ENCODE measurements around the gene CNDP1.
"Not testable (repeated sequence)": the region's sequence is repeated elsewhere in the genome, so short reads cannot be mapped to it uniquely, and the experiment has no call there.

CNDP1 gene

GRCh38 chr18:74546007-74546406 lies 11.7 kb downstream of the CNDP1 start:
- DNase-seq (ENCODE audit: low read depth in 2 of 2): no peak

- DNase-seq (ENCODE audit: low read depth in 2 of 2): no peak
These were observed 12.6 kb downstream of the CNDP1 start for GRCh38 chr18:74546751-74547530.

- no peak for DNase-seq (ENCODE audit: low read depth in 2 of 2)
These were observed 13.6 kb downstream of the CNDP1 start for GRCh38 chr18:74547860-74548259.

GRCh38 chr18:74549591-74550104 lies 15.3 kb downstream of the CNDP1 start:
- DNase-seq (ENCODE audit: low read depth in 2 of 2): no peak

GRCh38 chr18:74550886-74551285 lies 16.6 kb downstream of the CNDP1 start:
- DNase-seq (ENCODE audit: low read depth in 2 of 2): no peak

- DNase-seq (ENCODE audit: low read depth in 2 of 2): no peak
These were observed 17.2 kb downstream of the CNDP1 start for GRCh38 chr18:74551452-74551851.

- peak; percentile 50 to 52 for DNase-seq (ENCODE audit: low read depth in 2 of 2)
These were observed 17.7 kb downstream of the CNDP1 start for GRCh38 chr18:74551936-74552555.

- DNase-seq (ENCODE audit: low read depth in 2 of 2): no peak
These were observed 21.8 kb downstream of the CNDP1 start for GRCh38 chr18:74556126-74556525.

GRCh38 chr18:74558096-74558495 lies 23.8 kb downstream of the CNDP1 start:
- no peak for DNase-seq (ENCODE audit: low read depth in 2 of 2)

GRCh38 chr18:74562131-74562730 lies 27.9 kb downstream of the CNDP1 start:
- no peak for DNase-seq (ENCODE audit: low read depth in 2 of 2)

GRCh38 chr18:74562775-74563174 lies 28.5 kb downstream of the CNDP1 start:
- no peak for DNase-seq (ENCODE audit: low read depth in 2 of 2)

- DNase-seq (ENCODE audit: low read depth in 2 of 2): no peak
These were observed 29.7 kb downstream of the CNDP1 start for GRCh38 chr18:74563999-74564398.

- DNase-seq (ENCODE audit: low read depth in 2 of 2): not testable (repeated sequence)
These were observed 30.9 kb downstream of the CNDP1 start for GRCh38 chr18:74565164-74565563.

GRCh38 chr18:74565993-74566392 lies 31.7 kb downstream of the CNDP1 start:
- not testable (repeated sequence) for DNase-seq (ENCODE audit: low read depth in 2 of 2)

- no peak for DNase-seq (ENCODE audit: low read depth in 2 of 2)
These were observed 33.5 kb downstream of the CNDP1 start for GRCh38 chr18:74567822-74568221.

GRCh38 chr18:74569401-74569800 lies 35.1 kb downstream of the CNDP1 start:
- no peak for DNase-seq (ENCODE audit: low read depth in 2 of 2)

GRCh38 chr18:74570266-74570665 lies 36.0 kb downstream of the CNDP1 start:
- no peak for DNase-seq (ENCODE audit: low read depth in 2 of 2)

- no peak for DNase-seq (ENCODE audit: low read depth in 2 of 2)
These were observed 37.8 kb downstream of the CNDP1 start for GRCh38 chr18:74571895-74572680.

- no peak for DNase-seq (ENCODE audit: low read depth in 2 of 2)
These were observed 38.8 kb downstream of the CNDP1 start for GRCh38 chr18:74573053-74573452.

GRCh38 chr18:74574916-74575315 lies 40.6 kb downstream of the CNDP1 start:
- no peak for DNase-seq (ENCODE audit: low read depth in 2 of 2)

GRCh38 chr18:74577019-74577418 lies 42.7 kb downstream of the CNDP1 start:
- no peak for DNase-seq (ENCODE audit: low read depth in 2 of 2)

- DNase-seq (ENCODE audit: low read depth in 2 of 2): no peak
These were observed 45.3 kb downstream of the CNDP1 start for GRCh38 chr18:74579496-74580065.

Measured in activated CD8-positive, alpha-beta memory T cell treated with anti-CD3 and anti-CD28 coated beads for 4 hours (primary cell).